Measurements from ENCODE around the gene SMG1.
A peak's percentile ranks its signal among the peaks of the same experiment; 100 is the strongest.
"Not testable (repeated sequence)": the region's sequence is repeated elsewhere in the genome, so short reads cannot be mapped to it uniquely, and the experiment has no call there.

The SMG1 gene

DNA sequence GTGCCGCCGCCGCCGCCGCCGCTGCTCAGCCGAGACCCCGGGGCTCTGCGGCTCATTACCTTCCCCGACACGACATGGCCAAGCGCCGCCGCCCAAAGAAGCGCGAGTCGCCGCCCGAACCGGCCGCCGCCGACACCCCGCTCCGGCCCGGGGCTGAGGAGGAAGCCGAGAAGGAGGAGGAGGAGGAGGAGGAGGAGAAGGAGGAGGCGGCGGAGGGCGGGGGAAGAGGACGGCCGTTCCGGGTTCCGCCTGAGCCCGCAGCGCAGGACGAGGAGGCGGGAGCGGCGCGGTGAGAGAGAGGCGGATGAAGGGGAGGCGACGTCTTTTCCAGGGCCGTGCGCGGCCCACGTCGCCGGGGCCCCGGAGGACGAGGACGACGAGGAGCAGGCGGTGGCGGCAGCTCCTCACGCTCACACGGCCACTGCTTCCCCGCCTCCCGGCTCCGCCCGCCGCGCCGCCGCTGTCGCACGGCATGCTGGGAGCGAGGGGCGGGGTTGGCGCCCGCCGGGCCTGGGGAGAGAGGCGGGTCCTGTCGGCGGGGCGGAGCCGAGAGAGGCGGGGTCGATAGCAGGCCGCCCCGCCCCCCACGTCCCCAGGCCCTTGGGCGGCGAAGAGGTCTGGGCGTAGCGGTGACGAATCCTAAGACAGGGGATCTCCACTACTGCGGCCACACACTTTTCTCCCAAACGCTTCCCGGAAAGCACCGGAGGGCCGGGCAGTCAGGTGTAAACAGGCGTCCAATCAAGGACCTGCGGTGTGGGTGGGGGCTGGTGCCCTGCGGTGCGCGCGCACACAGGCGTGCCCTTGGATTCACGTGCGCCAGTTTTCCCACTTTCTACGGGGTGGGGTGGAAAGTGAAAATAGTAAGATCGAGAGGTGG lies at the start of gene SMG1:
SMG1 (minus strand) TSS at position 423 of the 880 bp plus-strand sequence; CDS start at position 56, 367 bp downstream.
- peak; percentile 96 for DNase-seq (ENCODE audit: low read depth, low spot score)

DNA sequence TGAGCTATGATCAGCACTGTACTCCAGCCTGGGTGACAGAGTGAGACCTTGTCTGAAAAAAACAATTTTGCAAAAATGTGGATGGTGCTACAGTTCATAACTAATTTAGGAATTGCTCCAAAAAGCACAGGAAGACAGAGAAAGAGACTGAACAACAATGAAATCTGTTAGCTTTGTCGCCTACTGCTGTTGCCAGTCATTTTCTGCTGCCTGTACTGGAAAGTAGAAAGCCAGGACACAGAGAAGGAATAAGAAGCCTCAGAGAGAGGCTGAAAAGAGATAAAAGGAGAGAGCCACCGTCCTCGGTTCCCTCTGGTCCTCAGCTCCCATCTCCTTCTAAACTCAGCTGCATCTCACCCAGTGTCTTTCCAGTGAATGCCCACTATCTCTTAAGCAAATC lies 48.9 kb upstream of the SMG1 start:
- DNase-seq (ENCODE audit: low read depth, low spot score) = no peak
- H3K27ac ChIP-seq = no peak overlapping the region

More for the DNA sequence above, at the start of gene SMG1:
- H3K27ac ChIP-seq = peak within 1 kb of the TSS; percentile 87

DNA sequence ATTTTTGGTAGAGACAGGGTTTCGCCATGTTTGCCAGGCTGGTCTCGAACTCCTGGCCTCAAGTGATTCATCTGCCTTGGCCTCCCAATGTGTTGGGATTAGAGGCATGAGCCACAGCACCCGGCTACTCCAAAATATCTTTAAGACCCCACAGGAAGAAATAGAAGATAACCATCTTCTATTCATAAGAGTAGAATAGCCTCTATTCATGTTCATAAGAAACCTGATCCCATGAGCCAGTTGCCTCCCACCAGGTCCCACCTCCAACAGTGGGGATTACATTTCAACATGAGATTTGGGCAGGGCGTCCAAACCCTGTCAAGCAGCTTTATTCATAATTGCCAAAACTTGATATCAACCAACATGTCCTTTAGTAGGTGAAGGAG lies 43.6 kb upstream of the SMG1 start:
- DNase-seq (ENCODE audit: low read depth, low spot score) = no peak
- H3K27ac ChIP-seq = no peak overlapping the region

DNA sequence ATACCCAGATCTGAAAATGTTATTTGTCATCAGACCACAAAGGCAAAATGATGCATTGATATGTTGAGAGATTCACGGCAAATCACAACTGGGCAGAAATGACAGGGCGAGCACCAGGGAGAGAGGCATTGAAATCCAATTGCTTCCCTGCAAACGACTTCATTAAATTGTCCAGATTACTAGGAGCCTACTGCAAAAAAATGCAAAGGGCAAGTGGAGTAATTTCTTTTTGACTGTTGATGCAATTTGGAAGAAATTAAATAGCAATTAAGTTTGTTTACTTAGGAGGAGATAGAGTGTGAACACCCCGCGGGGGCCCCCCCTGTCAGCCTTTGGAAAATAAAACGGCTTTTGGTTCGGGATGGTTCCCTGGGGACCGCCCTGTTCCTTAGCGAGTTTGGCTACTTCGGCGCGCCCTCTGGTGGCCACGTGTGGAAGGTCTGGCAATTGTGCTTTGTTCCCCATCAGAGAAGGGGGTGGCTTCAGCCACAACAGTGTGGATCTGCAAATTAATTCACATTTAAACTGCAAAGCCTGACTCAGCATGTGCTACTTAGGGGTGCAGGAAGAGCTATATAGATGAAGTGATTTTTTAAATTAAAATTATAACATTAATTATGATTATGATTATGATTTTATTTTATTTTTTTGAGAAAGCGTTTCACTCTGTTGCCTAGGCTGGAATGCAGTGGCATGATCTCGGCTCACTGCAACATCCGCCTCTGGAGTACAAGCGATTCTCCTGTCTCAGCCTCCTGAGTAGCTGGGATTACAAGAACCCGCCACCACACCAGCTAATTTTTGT lies 43.0 kb upstream of the SMG1 start:
- no peak overlapping the region for H3K27ac ChIP-seq
- no peak for DNase-seq (ENCODE audit: low read depth, low spot score)

GRCh38 chr16:18966791-18967190 lies 40.6 kb upstream of the SMG1 start:
- H3K27ac ChIP-seq = no peak overlapping the region
- no peak for DNase-seq (ENCODE audit: low read depth, low spot score)

DNA sequence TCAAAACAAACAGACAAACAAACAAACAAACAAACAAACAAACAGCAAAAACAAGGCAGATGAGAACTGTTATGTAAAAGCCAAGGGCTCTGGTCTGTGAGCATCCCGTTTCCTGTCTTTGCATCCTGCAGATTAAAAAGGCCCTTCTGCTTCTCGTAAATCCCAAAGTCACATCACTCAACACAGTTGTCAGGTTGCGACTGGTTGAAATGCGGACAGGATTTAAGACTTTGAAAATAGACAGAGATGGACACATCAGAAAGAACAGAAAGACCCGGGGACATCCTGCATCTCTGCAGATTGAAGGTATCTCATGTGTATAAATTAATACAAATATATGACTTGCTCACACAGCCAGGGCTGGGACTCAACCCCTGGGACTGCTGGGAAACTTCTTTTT lies 39.3 kb upstream of the SMG1 start:
- no peak for DNase-seq (ENCODE audit: low read depth, low spot score)
- H3K27ac ChIP-seq = no peak overlapping the region

DNA sequence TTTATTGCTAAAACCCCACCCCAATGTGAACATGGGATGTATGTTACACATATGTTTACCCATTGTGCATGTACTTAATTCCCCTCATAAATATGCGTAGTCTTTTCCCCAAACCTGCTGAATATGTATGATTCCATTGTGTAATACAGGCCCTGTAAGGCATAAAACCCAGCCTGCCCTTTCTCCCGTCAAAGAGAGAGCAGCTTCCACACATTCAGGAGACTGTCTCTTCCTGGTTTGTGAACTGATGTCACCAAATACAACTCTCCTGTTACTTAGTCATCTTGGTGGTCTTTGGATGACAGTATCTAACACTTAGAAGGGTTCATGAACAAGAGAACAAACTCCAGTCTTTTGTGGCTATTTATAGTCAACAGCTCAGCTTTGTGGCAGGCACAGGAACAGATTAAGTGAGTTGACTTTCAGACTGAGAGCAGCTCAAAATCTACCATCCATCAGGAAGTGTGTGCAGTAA lies 32.9 kb upstream of the SMG1 start:
- DNase-seq (ENCODE audit: low read depth, low spot score) = no peak

GRCh38 chr16:18958621-18959029 lies 32.4 kb upstream of the SMG1 start:
- DNase-seq (ENCODE audit: low read depth, low spot score) = no peak
- H3K27ac ChIP-seq = peak overlapping the region; percentile 45

More for the DNA sequence above, 32.9 kb upstream of the SMG1 start:
- H3K27ac ChIP-seq = peak overlapping the region; percentile 45

DNA sequence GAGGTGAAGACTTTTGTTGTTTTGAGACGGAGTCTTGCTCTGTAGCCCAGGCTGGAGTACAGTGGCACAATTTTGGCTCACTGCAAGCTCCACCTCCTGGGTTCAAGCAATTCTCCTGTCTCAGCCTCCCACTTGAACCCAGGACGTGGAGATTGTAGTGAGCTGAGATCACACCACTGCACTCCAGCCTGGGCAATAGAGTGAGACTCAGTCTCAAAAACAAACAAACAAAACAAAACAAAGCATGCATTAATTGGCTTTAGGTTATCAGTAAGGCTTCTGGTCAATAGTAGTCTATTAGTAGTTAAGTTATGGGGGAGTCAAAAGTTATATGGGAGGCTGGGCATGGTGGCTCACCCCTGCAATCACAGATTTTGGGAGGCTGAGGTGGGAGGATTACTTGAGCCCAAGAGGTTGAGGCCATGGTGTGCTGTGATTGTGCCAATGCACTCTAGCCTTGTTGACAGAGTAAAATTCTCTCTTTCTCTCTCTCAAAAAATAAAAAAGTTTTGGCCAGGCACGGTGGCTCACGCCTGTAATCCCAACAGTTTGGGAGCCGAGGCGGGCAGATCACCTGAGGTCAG lies 30.5 kb upstream of the SMG1 start:
- not testable (repeated sequence) for H3K27ac ChIP-seq; DNase-seq (ENCODE audit: low read depth, low spot score)

DNA sequence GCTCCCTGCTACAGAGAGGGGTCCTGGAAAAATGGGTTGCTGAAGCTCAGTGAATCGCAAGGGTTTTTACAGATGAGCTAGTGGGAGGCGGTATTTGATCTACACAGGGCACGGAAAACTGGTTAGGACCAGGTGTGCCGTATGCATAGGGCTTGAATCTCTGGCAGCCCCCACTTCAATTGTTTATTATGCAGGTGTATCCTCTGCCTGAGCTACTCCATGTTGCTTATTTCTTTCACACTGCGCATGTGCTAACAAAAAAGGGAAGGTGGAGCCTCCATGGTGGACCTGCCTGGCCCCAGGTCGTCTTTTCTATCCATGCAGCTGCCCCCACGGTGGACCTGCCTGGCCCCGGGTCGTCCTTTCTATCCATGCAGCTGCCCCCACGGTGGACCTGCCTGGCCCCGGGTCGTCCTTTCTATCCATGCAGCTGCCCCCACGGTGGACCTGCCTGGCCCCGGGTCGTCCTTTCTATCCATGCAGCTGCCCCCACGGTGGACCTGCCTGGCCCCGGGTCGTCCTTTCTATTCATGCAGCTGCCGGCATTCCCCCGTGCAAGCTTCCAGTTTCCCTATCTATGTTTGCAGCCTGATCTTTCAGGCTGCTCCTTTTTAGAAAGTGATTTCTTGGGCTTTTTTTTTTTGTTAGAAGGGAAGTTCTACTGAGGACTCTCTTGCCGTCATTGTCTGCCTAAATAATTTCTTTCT lies 29.8 kb upstream of the SMG1 start:
- DNase-seq (ENCODE audit: low read depth, low spot score); H3K27ac ChIP-seq: not testable (repeated sequence)

DNA sequence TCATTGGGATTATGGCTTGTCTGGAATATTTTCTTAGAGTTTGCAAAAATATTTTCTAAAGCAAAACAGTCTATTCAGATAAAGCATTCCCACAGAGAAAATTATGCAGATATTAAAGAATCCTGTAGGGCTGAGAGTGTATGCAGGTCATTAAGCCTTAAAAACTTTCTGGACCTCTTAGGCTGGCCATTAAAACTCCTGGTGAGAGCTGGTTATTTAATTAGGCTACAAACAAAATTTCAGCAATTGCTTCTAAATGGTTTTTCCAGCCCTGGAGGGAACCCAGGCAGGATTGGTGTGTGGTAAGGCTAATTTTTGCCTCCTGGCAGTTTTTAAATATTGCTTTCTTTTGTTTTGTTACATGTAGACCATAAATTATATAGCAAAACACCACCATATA lies 27.3 kb upstream of the SMG1 start:
- DNase-seq (ENCODE audit: low read depth, low spot score) = no peak
- H3K27ac ChIP-seq = no peak overlapping the region

DNA sequence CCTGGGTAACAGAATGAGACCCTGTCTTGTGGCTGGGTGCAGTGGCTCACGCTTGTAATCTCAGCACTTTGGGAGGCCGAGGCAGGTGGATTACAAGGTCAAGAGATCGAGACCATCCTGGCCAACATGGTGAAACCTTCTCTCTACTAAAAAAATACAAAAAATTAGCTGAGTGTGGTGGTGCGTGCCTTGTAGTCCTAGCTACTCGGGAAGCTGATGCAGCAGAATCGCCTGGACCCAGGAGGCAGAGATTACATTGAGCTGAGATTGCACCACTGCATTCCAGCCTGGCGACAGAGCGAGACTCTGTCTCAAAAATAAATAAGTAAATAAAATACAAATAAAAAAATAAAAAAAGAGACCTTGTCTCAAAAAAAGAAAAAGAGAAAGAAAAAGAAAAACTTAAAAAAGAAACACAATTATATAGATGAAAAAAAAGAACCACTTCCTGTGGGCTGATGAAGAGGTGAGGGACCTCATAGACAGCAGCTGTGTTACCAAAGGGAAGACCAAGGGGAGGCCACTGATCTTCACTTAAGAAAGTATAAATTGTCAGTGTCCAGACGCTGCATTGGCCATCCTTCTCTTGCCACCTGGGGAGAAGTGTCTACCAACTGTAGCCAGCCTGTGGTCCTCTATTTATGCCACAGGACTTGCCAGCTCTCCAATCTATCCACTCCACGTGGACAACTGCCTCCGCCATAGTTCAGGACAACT lies 24.4 kb upstream of the SMG1 start:
- no peak overlapping the region for H3K27ac ChIP-seq
- DNase-seq (ENCODE audit: low read depth, low spot score) = no peak

- DNase-seq (ENCODE audit: low read depth, low spot score) = no peak
- no peak overlapping the region for H3K27ac ChIP-seq
These were observed 22.3 kb upstream of the SMG1 start for GRCh38 chr16:18948372-18949020.

DNA sequence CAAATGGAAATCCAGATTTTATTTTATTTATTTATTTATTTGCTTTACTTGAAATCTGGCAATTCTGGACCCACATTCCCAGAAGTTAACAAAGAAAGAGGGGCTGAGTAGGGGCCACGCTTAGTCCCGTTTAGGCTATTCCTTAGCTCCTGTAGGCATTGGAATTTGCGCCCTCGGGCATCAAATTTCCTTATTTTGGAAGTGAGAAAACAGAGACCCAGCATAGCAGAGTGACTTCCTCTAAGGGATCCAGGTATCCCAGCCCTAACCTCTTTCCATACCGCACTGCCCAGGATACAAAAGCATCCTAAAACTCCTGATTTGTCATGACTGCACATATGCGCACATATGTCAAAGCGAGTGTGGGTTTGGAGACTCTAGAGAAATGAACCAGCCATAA lies 19.0 kb upstream of the SMG1 start:
- H3K27ac ChIP-seq = no peak overlapping the region
- no peak for DNase-seq (ENCODE audit: low read depth, low spot score)

DNA sequence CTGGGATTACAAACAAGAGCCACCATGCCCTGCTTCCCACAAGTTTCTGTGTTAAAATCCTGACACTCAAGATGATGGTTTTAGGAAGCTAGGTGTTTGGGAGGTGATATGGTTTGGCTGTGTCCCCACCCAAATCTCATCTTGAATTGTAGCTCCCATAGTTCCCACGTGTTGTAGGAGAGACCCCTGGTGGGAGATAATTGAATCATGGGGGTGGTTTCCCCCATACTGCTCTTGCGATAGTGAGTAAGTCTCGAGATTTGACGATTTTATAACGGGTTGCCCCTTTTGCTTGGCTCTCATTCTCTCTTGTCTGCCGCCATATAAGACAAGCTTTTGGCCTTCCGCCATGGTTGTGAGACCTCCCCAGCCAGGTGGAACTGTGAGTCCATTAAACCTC lies 17.2 kb upstream of the SMG1 start:
- no peak overlapping the region for H3K27ac ChIP-seq
- no peak for DNase-seq (ENCODE audit: low read depth, low spot score)

- DNase-seq (ENCODE audit: low read depth, low spot score) = no peak
- H3K27ac ChIP-seq = no peak overlapping the region
These were observed 15.9 kb upstream of the SMG1 start for GRCh38 chr16:18942061-18942460.

GRCh38 chr16:18941471-18941870 lies 15.3 kb upstream of the SMG1 start:
- DNase-seq (ENCODE audit: low read depth, low spot score) = no peak
- no peak overlapping the region for H3K27ac ChIP-seq

GRCh38 chr16:18938986-18939385 lies 12.8 kb upstream of the SMG1 start:
- DNase-seq (ENCODE audit: low read depth, low spot score) = no peak
- H3K27ac ChIP-seq = no peak overlapping the region

GRCh38 chr16:18937390-18937789 lies 11.2 kb upstream of the SMG1 start:
- no peak for DNase-seq (ENCODE audit: low read depth, low spot score)
- no peak overlapping the region for H3K27ac ChIP-seq

Measured in epithelial cell of prostate (primary cell).